ENCODE data around the gene MYCN.
"Not testable (repeated sequence)": the region's sequence is repeated elsewhere in the genome, so short reads cannot be mapped to it uniquely, and the experiment has no call there.

Gene MYCN

GRCh38 chr2:15908371-15908770, 32.0 kb upstream of the MYCN start:
- DNase-seq = no peak

GRCh38 chr2:15909157-15909556, 31.2 kb upstream of the MYCN start:
- no peak for DNase-seq

- DNase-seq = no peak
Observed at GRCh38 chr2:15909736-15910135, 30.6 kb upstream of the MYCN start.

GRCh38 chr2:15911270-15911669, 29.1 kb upstream of the MYCN start:
- not testable (repeated sequence) for DNase-seq

GRCh38 chr2:15911686-15912085, 28.7 kb upstream of the MYCN start:
- no peak for DNase-seq

- DNase-seq = no peak
Observed at GRCh38 chr2:15912203-15912602, 28.1 kb upstream of the MYCN start.

GRCh38 chr2:15913146-15913545, 27.2 kb upstream of the MYCN start:
- DNase-seq = no peak

- DNase-seq = no peak
Observed at GRCh38 chr2:15914596-15915385, 25.6 kb upstream of the MYCN start.

GRCh38 chr2:15915546-15915945, 24.8 kb upstream of the MYCN start:
- not testable (repeated sequence) for DNase-seq

GRCh38 chr2:15916336-15916735, 24.0 kb upstream of the MYCN start:
- no peak for DNase-seq

- DNase-seq = no peak
Observed at GRCh38 chr2:15918761-15919356, 21.5 kb upstream of the MYCN start.

- DNase-seq = no peak
Observed at GRCh38 chr2:15919716-15920434, 20.5 kb upstream of the MYCN start.

- DNase-seq = no peak
Observed at GRCh38 chr2:15920696-15921095, 19.7 kb upstream of the MYCN start.

GRCh38 chr2:15923597-15923996, 16.8 kb upstream of the MYCN start:
- DNase-seq = no peak

GRCh38 chr2:15925819-15926218, 14.5 kb upstream of the MYCN start:
- DNase-seq = no peak

- no peak for DNase-seq
Observed at GRCh38 chr2:15926252-15926651, 14.1 kb upstream of the MYCN start.

GRCh38 chr2:15927551-15928218, 12.7 kb upstream of the MYCN start:
- DNase-seq = no peak

GRCh38 chr2:15929008-15929407, 11.3 kb upstream of the MYCN start:
- not testable (repeated sequence) for DNase-seq

GRCh38 chr2:15929861-15930260, 10.5 kb upstream of the MYCN start:
- DNase-seq = no peak

- DNase-seq = no peak
Observed at GRCh38 chr2:15930589-15931318, 9.6 kb upstream of the MYCN start.

- DNase-seq = no peak
Observed at GRCh38 chr2:15931319-15931890, 8.9 kb upstream of the MYCN start.

- DNase-seq = no peak
Observed at GRCh38 chr2:15931950-15932349, 8.4 kb upstream of the MYCN start.
